Neutrophil (primary cell): Measurements from ENCODE around the gene DNAJC13.

ENCODE experiments used
- H3K27ac ChIP-seq: fragments of 200-600 bp; sonication (generic); 2 replicates; pipeline ENCODE4 v1.5.1; 2016; ENCODE audit warnings: mild to moderate bottlenecking, moderate library complexity
- H3K27me3 ChIP-seq: fragments of 200-600 bp; sonication (generic); 2 replicates; pipeline ENCODE4 v1.6.0; 2016; ENCODE audit warnings: mild to moderate bottlenecking
- H3K36me3 ChIP-seq: fragments of 200-600 bp; sonication (generic); 2 replicates; pipeline ENCODE4 v1.5.1; 2017
- H3K4me1 ChIP-seq, 2 experiments: fragments of 200-600 bp in 1 of 2; sonication (generic) in 1 of 2; 1 replicate in 1 of 2; 2 replicates in 1 of 2; pipeline versions ENCODE4 v1.5.1 to v1.6.1; 2013 to 2016; ENCODE audit warnings: low read depth in 1 of 2, low read length in 1 of 2, mild to moderate bottlenecking in 1 of 2, moderate library complexity in 1 of 2; ENCODE audit not compliant: control insufficient read depth in 1 of 2, insufficient read depth in 1 of 2
- H3K4me3 ChIP-seq, 2 experiments: fragments of 200-600 bp in 1 of 2; sonication (generic) in 1 of 2; 1 replicate in 1 of 2; 2 replicates in 1 of 2; pipeline ENCODE4 v1.5.1; 2013 to 2016; ENCODE audit warnings: low read depth in 1 of 2, low read length in 1 of 2, mild to moderate bottlenecking in 1 of 2, moderate library complexity in 1 of 2
- H3K9me3 ChIP-seq: fragments of 200-600 bp; sonication (generic); 2 replicates; pipeline ENCODE4 v1.5.1; 2016
- TF ChIP-seq, protein P1 (sequence below): fragments of 200-600 bp; sonication (generic); IDR thresholded peaks from 2 replicates; pipeline ENCODE4 v1.5.1; 2016; ENCODE audit warnings: antibody characterized with exemption

Gene DNAJC13

DNA sequence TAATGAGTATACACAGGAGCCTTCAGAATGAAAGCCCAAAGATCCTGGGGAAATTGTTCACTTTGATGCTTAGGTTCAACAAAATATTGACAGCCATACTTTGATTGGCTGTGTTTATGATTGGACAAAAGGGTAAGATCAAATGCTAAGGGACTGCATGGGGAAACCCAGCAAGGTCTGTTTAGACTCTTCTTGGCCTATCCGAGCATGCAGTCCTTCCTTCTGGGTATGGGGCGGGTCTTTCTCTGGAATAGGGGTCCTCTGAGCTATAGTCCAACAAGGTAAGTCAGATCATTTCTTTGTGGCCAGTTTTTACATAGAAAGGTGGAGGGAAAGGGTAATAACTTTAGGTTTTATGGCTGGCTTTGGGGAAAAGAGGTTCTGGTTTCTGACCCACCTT, 126.8 kb downstream of the DNAJC13 start:
- Histone ChIP-seq H3K4me1 (peaks cover 11 to 14% of the 10 kb centered on the region in 2 experiments), H3K27ac (no peak overlapping the region), H3K9me3 (no peaks in the 10 kb centered on the region), H3K4me3 (no peak overlapping the region), H3K36me3 (peaks cover 30% of the 10 kb centered on the region), H3K27me3 (no peaks in the 10 kb centered on the region)
- TF ChIP-seq, protein P1, sequence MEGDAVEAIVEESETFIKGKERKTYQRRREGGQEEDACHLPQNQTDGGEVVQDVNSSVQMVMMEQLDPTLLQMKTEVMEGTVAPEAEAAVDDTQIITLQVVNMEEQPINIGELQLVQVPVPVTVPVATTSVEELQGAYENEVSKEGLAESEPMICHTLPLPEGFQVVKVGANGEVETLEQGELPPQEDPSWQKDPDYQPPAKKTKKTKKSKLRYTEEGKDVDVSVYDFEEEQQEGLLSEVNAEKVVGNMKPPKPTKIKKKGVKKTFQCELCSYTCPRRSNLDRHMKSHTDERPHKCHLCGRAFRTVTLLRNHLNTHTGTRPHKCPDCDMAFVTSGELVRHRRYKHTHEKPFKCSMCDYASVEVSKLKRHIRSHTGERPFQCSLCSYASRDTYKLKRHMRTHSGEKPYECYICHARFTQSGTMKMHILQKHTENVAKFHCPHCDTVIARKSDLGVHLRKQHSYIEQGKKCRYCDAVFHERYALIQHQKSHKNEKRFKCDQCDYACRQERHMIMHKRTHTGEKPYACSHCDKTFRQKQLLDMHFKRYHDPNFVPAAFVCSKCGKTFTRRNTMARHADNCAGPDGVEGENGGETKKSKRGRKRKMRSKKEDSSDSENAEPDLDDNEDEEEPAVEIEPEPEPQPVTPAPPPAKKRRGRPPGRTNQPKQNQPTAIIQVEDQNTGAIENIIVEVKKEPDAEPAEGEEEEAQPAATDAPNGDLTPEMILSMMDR: no peak

GRCh38 chr3:132545471-132545870, 128.2 kb downstream of the DNAJC13 start:
- Histone ChIP-seq H3K4me1 (peaks cover 11 to 25% of the 10 kb centered on the region in 2 experiments), H3K27me3 (no peaks in the 10 kb centered on the region), H3K9me3 (no peaks in the 10 kb centered on the region), H3K27ac (no peak overlapping the region), H3K36me3 (peaks cover 17% of the 10 kb centered on the region), H3K4me3 (no peak overlapping the region)
- TF ChIP-seq, protein P1: no peak

- no peaks in the 10 kb centered on the region for H3K36me3 ChIP-seq
- TF ChIP-seq, protein P1: no peak
- no peak overlapping the region for H3K27ac ChIP-seq
- peaks cover 3 to 17% of the 10 kb centered on the region in 2 experiments for H3K4me1 ChIP-seq
- H3K4me3 ChIP-seq: no peak overlapping the region
- no peaks in the 10 kb centered on the region for H3K9me3 ChIP-seq
- H3K27me3 ChIP-seq: no peaks in the 10 kb centered on the region
These were observed 131.9 kb downstream of the DNAJC13 start for GRCh38 chr3:132549169-132549568.

GRCh38 chr3:132549890-132550578, 132.7 kb downstream of the DNAJC13 start:
- Histone ChIP-seq H3K9me3 (no peaks in the 10 kb centered on the region), H3K27me3 (no peaks in the 10 kb centered on the region), H3K27ac (no peak overlapping the region), H3K4me3 (no peak overlapping the region), H3K36me3 (no peaks in the 10 kb centered on the region), H3K4me1 (peaks cover 3 to 17% of the 10 kb centered on the region in 2 experiments)
- TF ChIP-seq, protein P1: no peak

DNA sequence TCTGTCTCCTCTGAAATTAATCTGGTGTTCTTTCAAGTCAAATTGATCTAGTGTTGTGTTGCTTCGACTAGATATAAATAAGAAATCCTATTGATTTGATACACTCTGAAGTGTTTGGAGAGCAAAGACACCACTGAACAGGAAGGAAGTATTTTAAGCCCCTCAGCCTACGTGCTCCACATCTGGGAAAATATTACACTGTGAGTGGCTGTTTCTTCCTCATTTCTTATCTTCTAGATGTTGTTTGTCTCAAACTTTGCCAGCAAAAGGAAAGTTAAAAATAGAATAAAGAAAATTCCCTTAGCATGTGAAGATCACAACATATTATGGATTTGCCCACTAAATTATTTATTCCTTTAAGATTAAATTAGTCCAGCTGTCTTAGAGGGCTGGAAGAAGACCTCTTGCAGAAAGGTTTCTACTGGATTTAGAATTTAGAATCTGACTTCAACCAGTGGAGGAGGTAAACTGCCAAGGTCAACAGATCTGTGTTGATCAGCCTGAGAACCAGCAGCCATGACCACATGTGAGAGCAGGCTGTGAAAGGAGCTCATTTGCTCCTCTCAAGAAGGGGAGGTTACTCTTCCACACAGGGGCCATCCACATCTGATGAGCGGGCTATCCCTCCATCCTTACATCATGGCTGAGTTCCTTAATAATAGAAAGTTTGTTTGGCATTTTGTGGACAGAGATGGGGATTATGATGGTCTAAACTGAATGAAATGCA, 133.4 kb downstream of the DNAJC13 start:
- no peaks in the 10 kb centered on the region for H3K27me3 ChIP-seq
- H3K4me3 ChIP-seq: no peak overlapping the region
- no peak overlapping the region for H3K27ac ChIP-seq
- H3K4me1 ChIP-seq: peaks cover 0 to 17% of the 10 kb centered on the region in 2 experiments
- TF ChIP-seq, protein P1: no peak
- no peaks in the 10 kb centered on the region for H3K9me3 ChIP-seq
- no peaks in the 10 kb centered on the region for H3K36me3 ChIP-seq
